Measurements from ENCODE around the gene PRKCSH.
"Not testable (repeated sequence)": the region's sequence is repeated elsewhere in the genome, so short reads cannot be mapped to it uniquely, and the experiment has no call there.

Gene PRKCSH

GRCh38 chr19:11399667-11400066, 35.8 kb upstream of the PRKCSH start:
- H3K4me3 ChIP-seq (replicated peaks; ENCODE audit: low read depth, low read length) = no peak overlapping the region
- no peak for DNase-seq (ENCODE audit: low read depth)

GRCh38 chr19:11400798-11401197, 34.6 kb upstream of the PRKCSH start:
- no peak overlapping the region for H3K4me3 ChIP-seq (replicated peaks; ENCODE audit: low read depth, low read length)
- no peak for TF ChIP-seq CTCF (IDR thresholded peaks at IDR 0.05; ENCODE audit: low read length, missing control alignments)
- DNase-seq (ENCODE audit: low read depth) = no peak

More at GRCh38 chr19:11399667-11400066, 35.8 kb upstream of the PRKCSH start:
- TF ChIP-seq CTCF (IDR thresholded peaks at IDR 0.05; ENCODE audit: low read length, missing control alignments) = no peak

GRCh38 chr19:11401808-11402543, 33.5 kb upstream of the PRKCSH start:
- no peak for TF ChIP-seq CTCF (IDR thresholded peaks at IDR 0.05; ENCODE audit: low read length, missing control alignments)
- no peak for DNase-seq (ENCODE audit: low read depth)
- no peak overlapping the region for H3K4me3 ChIP-seq (replicated peaks; ENCODE audit: low read depth, low read length)

GRCh38 chr19:11404588-11405222, 30.7 kb upstream of the PRKCSH start:
- no peak for DNase-seq (ENCODE audit: low read depth)
- no peak for TF ChIP-seq CTCF (IDR thresholded peaks at IDR 0.05; ENCODE audit: low read length, missing control alignments)
- H3K4me3 ChIP-seq (replicated peaks; ENCODE audit: low read depth, low read length) = no peak overlapping the region

GRCh38 chr19:11405846-11406643, 29.4 kb upstream of the PRKCSH start:
- H3K4me3 ChIP-seq (replicated peaks; ENCODE audit: low read depth, low read length) = peak overlapping the region; percentile 14
- DNase-seq (ENCODE audit: low read depth) = peak; percentile 56
- TF ChIP-seq CTCF (IDR thresholded peaks at IDR 0.05; ENCODE audit: low read length, missing control alignments) = peak; percentile 41

GRCh38 chr19:11406703-11407236, 28.7 kb upstream of the PRKCSH start:
- not testable (repeated sequence) for DNase-seq (ENCODE audit: low read depth); H3K4me3 ChIP-seq (replicated peaks; ENCODE audit: low read depth, low read length)

- no peak overlapping the region for H3K4me3 ChIP-seq (replicated peaks; ENCODE audit: low read depth, low read length)
- no peak for TF ChIP-seq CTCF (IDR thresholded peaks at IDR 0.05; ENCODE audit: low read length, missing control alignments)
- DNase-seq (ENCODE audit: low read depth) = no peak
These were observed 26.8 kb upstream of the PRKCSH start for GRCh38 chr19:11408591-11408990.
